ENCODE results near the gene MRPL48.
"Not testable (repeated sequence)": the region's sequence is repeated elsewhere in the genome, so short reads cannot be mapped to it uniquely, and the experiment has no call there.

Gene MRPL48

GRCh38 chr11:73755670-73756069 lies 32.0 kb upstream of the MRPL48 start:
- H3K27ac ChIP-seq (ENCODE audit: low read depth, low read length) = no peak overlapping the region
- H3K36me3 ChIP-seq (ENCODE audit: control insufficient read depth, insufficient read depth, low read length) = no peaks in the 10 kb centered on the region
- peaks cover 12% of the 10 kb centered on the region; the same call in 1 of the 2 replicates for H3K4me1 ChIP-seq (ENCODE audit: control insufficient read depth, insufficient read depth, low read length)
- no peak overlapping the region for H3K9ac ChIP-seq (ENCODE audit: low read length)
- no peaks in the 10 kb centered on the region for H3K27me3 ChIP-seq (ENCODE audit: control insufficient read depth, insufficient read depth, low read length)
- H3K4me3 ChIP-seq (ENCODE audit: low read depth, low read length) = no peak overlapping the region
- H3K9me3 ChIP-seq (ENCODE audit: control insufficient read depth, insufficient read depth, low read depth, low read length) = no peaks in the 10 kb centered on the region

GRCh38 chr11:73757598-73757997 lies 30.1 kb upstream of the MRPL48 start:
- Histone ChIP-seq H3K36me3 (ENCODE audit: control insufficient read depth, insufficient read depth, low read length) (no peaks in the 10 kb centered on the region), H3K4me3 (ENCODE audit: low read depth, low read length) (no peak overlapping the region), H3K27me3 (ENCODE audit: control insufficient read depth, insufficient read depth, low read length) (no peaks in the 10 kb centered on the region), H3K9me3 (ENCODE audit: control insufficient read depth, insufficient read depth, low read depth, low read length) (no peaks in the 10 kb centered on the region), H3K9ac (ENCODE audit: low read length) (no peak overlapping the region), H3K27ac (ENCODE audit: low read depth, low read length) (no peak overlapping the region), H3K4me1 (ENCODE audit: control insufficient read depth, insufficient read depth, low read length) (peaks cover 12% of the 10 kb centered on the region; the same call in 1 of the 2 replicates)

GRCh38 chr11:73758451-73758850 lies 29.2 kb upstream of the MRPL48 start:
- H3K9ac ChIP-seq (ENCODE audit: low read length) = no peak overlapping the region

GRCh38 chr11:73759610-73760134 lies 28.0 kb upstream of the MRPL48 start:
- Histone ChIP-seq H3K4me1 (ENCODE audit: control insufficient read depth, insufficient read depth, low read length) (peaks cover 12% of the 10 kb centered on the region; the same call in 1 of the 2 replicates), H3K9me3 (ENCODE audit: control insufficient read depth, insufficient read depth, low read depth, low read length) (no peaks in the 10 kb centered on the region), H3K27me3 (ENCODE audit: control insufficient read depth, insufficient read depth, low read length) (no peaks in the 10 kb centered on the region), H3K27ac (ENCODE audit: low read depth, low read length) (peak overlapping the region; percentile 85; the same call in 1 of the 2 replicates), H3K4me3 (ENCODE audit: low read depth, low read length) (peak overlapping the region; percentile 100), H3K36me3 (ENCODE audit: control insufficient read depth, insufficient read depth, low read length) (no peaks in the 10 kb centered on the region), H3K9ac (ENCODE audit: low read length) (peak overlapping the region; percentile 93)

More at GRCh38 chr11:73758451-73758850, 29.2 kb upstream of the MRPL48 start:
- H3K4me3 ChIP-seq (ENCODE audit: low read depth, low read length) = peak overlapping the region; percentile 100
- H3K27me3 ChIP-seq (ENCODE audit: control insufficient read depth, insufficient read depth, low read length) = no peaks in the 10 kb centered on the region
- peaks cover 12% of the 10 kb centered on the region; the same call in 1 of the 2 replicates for H3K4me1 ChIP-seq (ENCODE audit: control insufficient read depth, insufficient read depth, low read length)
- H3K27ac ChIP-seq (ENCODE audit: low read depth, low read length) = no peak overlapping the region
- no peaks in the 10 kb centered on the region for H3K9me3 ChIP-seq (ENCODE audit: control insufficient read depth, insufficient read depth, low read depth, low read length)
- H3K36me3 ChIP-seq (ENCODE audit: control insufficient read depth, insufficient read depth, low read length) = no peaks in the 10 kb centered on the region

DNA sequence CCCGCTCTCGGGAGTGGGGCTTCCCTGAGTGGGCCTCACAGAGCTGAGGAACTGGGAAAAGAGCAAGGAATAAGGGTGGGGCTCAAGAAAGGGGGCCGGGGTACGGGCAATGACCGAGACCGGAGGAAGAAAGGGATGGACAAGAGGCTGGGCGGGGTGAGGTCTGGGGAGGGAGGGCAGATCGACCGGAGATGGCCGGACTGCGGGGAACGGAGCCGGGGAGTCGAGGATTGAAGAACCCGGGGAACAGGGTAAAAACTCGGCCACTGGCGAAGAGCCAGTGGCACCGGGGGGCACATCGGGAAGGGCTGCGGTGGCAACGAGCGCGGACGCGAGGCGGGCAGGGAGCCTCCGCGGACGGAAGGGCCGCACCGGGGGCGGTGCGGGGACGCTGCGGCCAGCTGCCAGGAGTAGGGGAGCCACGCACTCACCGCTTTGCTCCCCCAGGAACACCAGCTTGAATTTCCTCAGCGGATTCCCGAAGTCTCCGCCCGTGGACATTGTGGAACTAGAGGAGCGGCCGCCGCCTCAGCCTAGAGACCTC lies 27.5 kb upstream of the MRPL48 start:
- H3K27ac ChIP-seq (ENCODE audit: low read depth, low read length) = peak overlapping the region; percentile 85; the same call in 1 of the 2 replicates
- no peaks in the 10 kb centered on the region for H3K27me3 ChIP-seq (ENCODE audit: control insufficient read depth, insufficient read depth, low read length)
- peaks cover 12% of the 10 kb centered on the region; the same call in 1 of the 2 replicates for H3K4me1 ChIP-seq (ENCODE audit: control insufficient read depth, insufficient read depth, low read length)
- H3K9me3 ChIP-seq (ENCODE audit: control insufficient read depth, insufficient read depth, low read depth, low read length) = no peaks in the 10 kb centered on the region
- peak overlapping the region; percentile 93 for H3K9ac ChIP-seq (ENCODE audit: low read length)
- peak overlapping the region; percentile 100 for H3K4me3 ChIP-seq (ENCODE audit: low read depth, low read length)
- no peaks in the 10 kb centered on the region for H3K36me3 ChIP-seq (ENCODE audit: control insufficient read depth, insufficient read depth, low read length)

DNA sequence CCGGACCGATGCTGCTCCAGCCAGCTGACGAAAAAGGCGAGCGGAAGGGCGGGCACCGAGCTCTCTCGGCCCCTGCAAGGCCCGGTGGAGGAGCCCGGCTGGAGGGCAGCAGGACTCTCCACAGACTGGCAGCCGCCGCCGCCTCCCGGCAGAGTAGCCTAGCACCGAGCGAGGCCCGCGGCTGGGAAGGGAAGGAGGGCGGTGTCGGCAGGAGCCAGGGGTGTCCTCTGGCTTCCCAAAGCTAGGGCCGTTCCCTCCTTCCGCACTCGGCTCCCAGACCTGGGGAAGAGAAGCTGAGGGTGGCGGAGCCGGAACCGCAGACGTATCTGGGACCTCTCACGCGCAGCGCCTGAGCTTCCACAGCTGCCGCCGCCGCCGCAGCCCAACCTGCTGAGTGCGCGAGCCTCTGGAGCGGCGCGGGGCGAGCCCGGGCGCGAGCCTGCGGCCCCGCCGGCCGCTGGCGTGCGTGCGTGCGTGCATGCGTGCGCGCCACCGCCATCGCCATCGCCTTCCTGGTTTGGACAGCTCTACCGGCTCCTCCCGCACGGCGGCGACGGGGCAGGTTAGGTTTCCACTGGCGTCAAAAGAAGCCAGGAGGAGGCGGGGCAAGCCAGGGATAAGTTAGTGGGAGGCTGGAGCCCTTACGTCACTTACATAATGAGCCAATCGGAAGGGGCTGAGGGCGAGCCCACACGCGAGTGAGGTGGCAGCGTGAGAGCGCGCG lies 26.8 kb upstream of the MRPL48 start, which contains the start of gene RAB6A:
RAB6A (minus strand) TSS at position 396 of the 724 bp plus-strand sequence. CDS start 439 bp downstream, outside the sequence.
- Histone ChIP-seq H3K4me1 (ENCODE audit: control insufficient read depth, insufficient read depth, low read length) (peaks cover 12% of the 10 kb centered on the region; the same call in 1 of the 2 replicates), H3K9ac (ENCODE audit: low read length) (peak within 1 kb of the TSS; percentile 93), H3K9me3 (ENCODE audit: control insufficient read depth, insufficient read depth, low read depth, low read length) (no peaks in the 10 kb centered on the region), H3K4me3 (ENCODE audit: low read depth, low read length) (peak within 1 kb of the TSS; percentile 100), H3K36me3 (ENCODE audit: control insufficient read depth, insufficient read depth, low read length) (no peaks in the 10 kb centered on the region), H3K27me3 (ENCODE audit: control insufficient read depth, insufficient read depth, low read length) (no peaks in the 10 kb centered on the region), H3K27ac (ENCODE audit: low read depth, low read length) (peak within 1 kb of the TSS; percentile 85; the same call in 1 of the 2 replicates)

- Histone ChIP-seq H3K36me3 (ENCODE audit: control insufficient read depth, insufficient read depth, low read length) (no peaks in the 10 kb centered on the region), H3K27me3 (ENCODE audit: control insufficient read depth, insufficient read depth, low read length) (no peaks in the 10 kb centered on the region), H3K4me1 (ENCODE audit: control insufficient read depth, insufficient read depth, low read length) (peaks cover 12% of the 10 kb centered on the region; the same call in 1 of the 2 replicates), H3K9me3 (ENCODE audit: control insufficient read depth, insufficient read depth, low read depth, low read length) (no peaks in the 10 kb centered on the region), H3K4me3 (ENCODE audit: low read depth, low read length) (peak overlapping the region; percentile 100), H3K9ac (ENCODE audit: low read length) (no peak overlapping the region), H3K27ac (ENCODE audit: low read depth, low read length) (no peak overlapping the region)
These were observed 26.2 kb upstream of the MRPL48 start for GRCh38 chr11:73761403-73761945.

GRCh38 chr11:73762732-73763131 lies 24.9 kb upstream of the MRPL48 start:
- H3K9ac ChIP-seq (ENCODE audit: low read length) = no peak overlapping the region
- no peaks in the 10 kb centered on the region for H3K9me3 ChIP-seq (ENCODE audit: control insufficient read depth, insufficient read depth, low read depth, low read length)

GRCh38 chr11:73766763-73767162 lies 20.9 kb upstream of the MRPL48 start:
- Histone ChIP-seq H3K4me1 (ENCODE audit: control insufficient read depth, insufficient read depth, low read length) (no peaks in the 10 kb centered on the region), H3K27ac (ENCODE audit: low read depth, low read length) (no peak overlapping the region), H3K36me3 (ENCODE audit: control insufficient read depth, insufficient read depth, low read length) (no peaks in the 10 kb centered on the region), H3K4me3 (ENCODE audit: low read depth, low read length) (no peak overlapping the region), H3K9me3 (ENCODE audit: control insufficient read depth, insufficient read depth, low read depth, low read length) (no peaks in the 10 kb centered on the region), H3K27me3 (ENCODE audit: control insufficient read depth, insufficient read depth, low read length) (no peaks in the 10 kb centered on the region), H3K9ac (ENCODE audit: low read length) (no peak overlapping the region)

More at GRCh38 chr11:73762732-73763131, 24.9 kb upstream of the MRPL48 start:
- no peaks in the 10 kb centered on the region for H3K27me3 ChIP-seq (ENCODE audit: control insufficient read depth, insufficient read depth, low read length)
- H3K36me3 ChIP-seq (ENCODE audit: control insufficient read depth, insufficient read depth, low read length) = no peaks in the 10 kb centered on the region
- H3K4me3 ChIP-seq (ENCODE audit: low read depth, low read length) = no peak overlapping the region
- no peak overlapping the region for H3K27ac ChIP-seq (ENCODE audit: low read depth, low read length)
- H3K4me1 ChIP-seq (ENCODE audit: control insufficient read depth, insufficient read depth, low read length) = peaks cover 12% of the 10 kb centered on the region; the same call in 1 of the 2 replicates

DNA sequence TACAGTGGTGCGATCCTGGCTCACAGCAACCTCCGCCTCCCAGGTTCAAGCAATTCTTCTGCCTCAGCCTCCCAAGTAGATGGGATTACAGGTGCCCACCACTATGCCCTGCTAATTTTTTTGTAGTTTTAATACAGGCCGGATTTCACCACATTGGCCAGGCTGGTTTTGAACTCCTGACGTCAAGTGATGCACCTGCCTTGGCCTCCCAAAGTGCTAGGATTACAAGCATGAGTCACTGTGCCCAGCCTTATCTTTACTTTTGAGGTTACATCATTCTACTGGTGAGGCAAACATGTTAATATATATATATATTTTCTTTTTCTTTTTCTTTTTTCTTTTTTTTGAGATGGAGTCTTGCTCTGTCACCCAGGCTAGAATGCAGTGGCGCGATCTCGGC lies 16.9 kb upstream of the MRPL48 start:
- H3K4me3 ChIP-seq (ENCODE audit: low read depth, low read length); H3K27me3 ChIP-seq (ENCODE audit: control insufficient read depth, insufficient read depth, low read length); H3K27ac ChIP-seq (ENCODE audit: low read depth, low read length); H3K9ac ChIP-seq (ENCODE audit: low read length); H3K36me3 ChIP-seq (ENCODE audit: control insufficient read depth, insufficient read depth, low read length); H3K9me3 ChIP-seq (ENCODE audit: control insufficient read depth, insufficient read depth, low read depth, low read length); H3K4me1 ChIP-seq (ENCODE audit: control insufficient read depth, insufficient read depth, low read length): not testable (repeated sequence)
